Activated T-cell treated with anti-CD3 and anti-CD28 coated beads, Interleukin-2, amount 50 U/mL, for 1 hour (primary cell): ENCODE measurements around the gene DNM3.

Source experiments
- DNase-seq: peaks from one replicate; pipeline ENCODE4 v3.0.0-alpha.2; 2020

DNM3 gene

GRCh38 chr1:171819946-171820345, 21.4 kb upstream of the DNM3 start:
- DNase-seq: no peak

GRCh38 chr1:171826973-171827372, 14.3 kb upstream of the DNM3 start:
- DNase-seq: no peak

- DNase-seq: no peak
These were observed 12.5 kb upstream of the DNM3 start for GRCh38 chr1:171828794-171829193.

- DNase-seq: no peak
These were observed 8.0 kb upstream of the DNM3 start for GRCh38 chr1:171833091-171833825.

GRCh38 chr1:171834821-171835220, 6.5 kb upstream of the DNM3 start:
- DNase-seq: no peak

GRCh38 chr1:171835891-171836290, 5.4 kb upstream of the DNM3 start:
- DNase-seq: no peak

GRCh38 chr1:171841931-171842761, 848 bp downstream of the DNM3 start:
- peak; percentile 31 for DNase-seq

GRCh38 chr1:171844381-171844780, 3.1 kb downstream of the DNM3 start:
- DNase-seq: no peak

- no peak for DNase-seq
These were observed 4.7 kb downstream of the DNM3 start for GRCh38 chr1:171845998-171846397.

- no peak for DNase-seq
These were observed 8.1 kb downstream of the DNM3 start for GRCh38 chr1:171849245-171849898.

- DNase-seq: no peak
These were observed 9.5 kb downstream of the DNM3 start for GRCh38 chr1:171850651-171851350.

GRCh38 chr1:171852272-171852671, 11.0 kb downstream of the DNM3 start:
- no peak for DNase-seq

GRCh38 chr1:171855381-171855780, 14.1 kb downstream of the DNM3 start:
- no peak for DNase-seq

- DNase-seq: no peak
These were observed 17.4 kb downstream of the DNM3 start for GRCh38 chr1:171858696-171859095.

GRCh38 chr1:171860696-171861095, 19.4 kb downstream of the DNM3 start:
- DNase-seq: no peak

- no peak for DNase-seq
These were observed 22.2 kb downstream of the DNM3 start for GRCh38 chr1:171863531-171863930.

- DNase-seq: no peak
These were observed 23.0 kb downstream of the DNM3 start for GRCh38 chr1:171864308-171864707.

GRCh38 chr1:171865106-171865505, 23.8 kb downstream of the DNM3 start:
- DNase-seq: no peak

- no peak for DNase-seq
These were observed 25.9 kb downstream of the DNM3 start for GRCh38 chr1:171867236-171867635.

- no peak for DNase-seq
These were observed 27.0 kb downstream of the DNM3 start for GRCh38 chr1:171868217-171868803.

- DNase-seq: no peak
These were observed 27.8 kb downstream of the DNM3 start for GRCh38 chr1:171869097-171869496.

GRCh38 chr1:171871848-171872247, 30.6 kb downstream of the DNM3 start:
- no peak for DNase-seq

- no peak for DNase-seq
These were observed 31.1 kb downstream of the DNM3 start for GRCh38 chr1:171872430-171872829.
